K562 (cell line): ENCODE data around the gene CCDC88C. TPM values are rescaled to one million over a fixed set of nuclear protein-coding genes. Genes with fewer than 3 reads are reported as not detected.
A peak's percentile ranks its signal among the peaks of the same experiment; 100 is the strongest.

Source experiments
- ATAC-seq: fragments of 200-7000 bp; cut with Tn5 transposase; 3 replicates; pipeline ENCODE4 v1.9.1; 2020; ENCODE audit warnings: moderate library complexity
- BruUV-seq: library from RNA; stranded (reverse); fragments of 400-500 nt; replicated peaks from 2 replicates; lab custom pipeline; 2021; lab: Mats Ljungman, UMichigan
- CTCF ChIA-PET: fragments of 300-600 bp; formaldehyde crosslinking; extraction: SDS; loops from one replicate; lab custom pipeline; 2021; ENCODE audit warnings: low intra/inter-chr PET ratio; lab: Yijun Ruan, JAX
- POLR2A ChIA-PET: fragments of 300-600, 350-650 bp; sonication (Branson Sonifier 250); formaldehyde crosslinking; extraction: SDS; loops from one replicate; lab custom pipeline; 2021; ENCODE audit warnings: antibody characterized with exemption, inconsistent platforms; lab: Yijun Ruan, JAX
- DNase-seq, 4 experiments: peaks; one replicate each; pipeline versions ENCODE4 v3.0.0 to v3.0.0-alpha.2; 2011 to 2018; ENCODE audit warnings: low spot score in 3 of 4, mixed read lengths in 3 of 4; ENCODE audit errors: extremely low read depth in 1 of 4
- FAIRE-seq: peaks from 2 replicates; lab custom pipeline; 2011; peaks lifted over from hg19 to GRCh38; lab: Jason Lieb, UNC
- H2AFZ ChIP-seq: 2 replicates; pipeline ENCODE4 v1.6.0; 2011; ENCODE audit warnings: low read depth, low read length, control low read depth, inconsistent platforms
- H3K27ac ChIP-seq: fragments of 200-600 bp; 3 replicates; pipeline ENCODE4 v1.8.0; 2011; ENCODE audit warnings: low read depth, mild to moderate bottlenecking, control low read depth, inconsistent platforms, low read length, moderate library complexity, mixed read lengths; ENCODE audit errors: extremely low read depth
- H3K27me3 ChIP-seq, 2 experiments: fragments of 300-600 bp in 1 of 2; 2 replicates in 1 of 2; 3 replicates in 1 of 2; pipeline versions ENCODE4 v1.6.0 to v1.8.0; 2011; ENCODE audit warnings: inconsistent platforms in 2 of 2, low read length in 2 of 2, mild to moderate bottlenecking in 1 of 2, mixed read lengths in 1 of 2, moderate library complexity in 1 of 2; ENCODE audit not compliant: control insufficient read depth in 2 of 2, insufficient read depth in 2 of 2
- H3K36me3 ChIP-seq: fragments of 300-600 bp; 3 replicates; pipeline ENCODE4 v1.8.0; 2011; ENCODE audit warnings: mild to moderate bottlenecking, low read length, inconsistent platforms; ENCODE audit not compliant: control insufficient read depth, insufficient read depth
- H3K4me1 ChIP-seq, 2 experiments: fragments of 200-600 bp in 1 of 2; replicated peaks in 1 of 2; 2 replicates in 1 of 2; 3 replicates in 1 of 2; pipeline versions ENCODE4 v1.5.1 to v1.8.0; 2011; ENCODE audit warnings: inconsistent platforms in 2 of 2, low read length in 2 of 2, mild to moderate bottlenecking in 1 of 2, mixed read lengths in 1 of 2, moderate library complexity in 1 of 2; ENCODE audit not compliant: control insufficient read depth in 2 of 2, insufficient read depth in 2 of 2
- H3K4me2 ChIP-seq: 2 replicates; pipeline ENCODE4 v1.6.1; 2011; ENCODE audit warnings: low read length, control low read depth, inconsistent platforms, mixed read lengths; ENCODE audit not compliant: insufficient read depth
- H3K4me3 ChIP-seq: fragments of 200-600 bp; sonication (generic), shearing (Covaris generic); 2 replicates; pipeline ENCODE4 v1.5.1; 2016; ENCODE audit warnings: control low read depth, inconsistent platforms
- H3K79me2 ChIP-seq: fragments of 200-600 bp; 3 replicates; pipeline ENCODE4 v1.8.0; 2011; ENCODE audit warnings: low read length, inconsistent platforms; ENCODE audit not compliant: control insufficient read depth, insufficient read depth
- H3K9ac ChIP-seq, 2 experiments: 2 replicates each; pipeline versions ENCODE4 v1.6.0 to v1.6.1; 2011; ENCODE audit warnings: low read depth in 2 of 2, low read length in 2 of 2, control low read depth in 1 of 2, inconsistent platforms in 1 of 2, mild to moderate bottlenecking in 1 of 2, mixed read lengths in 1 of 2; ENCODE audit not compliant: insufficient read depth in 1 of 2
- H3K9me1 ChIP-seq: one replicate; pipeline ENCODE4 v1.6.0; 2011; ENCODE audit warnings: inconsistent platforms, mild to moderate bottlenecking, low read length, moderate library complexity; ENCODE audit not compliant: control insufficient read depth, insufficient read depth
- H3K9me3 ChIP-seq: replicated peaks from 2 replicates; pipeline ENCODE4 v1.5.1; 2011; ENCODE audit warnings: low read depth, low read length, inconsistent platforms; ENCODE audit not compliant: control insufficient read depth, insufficient read depth
- H4K20me1 ChIP-seq: replicated peaks from 2 replicates; pipeline ENCODE4 v1.6.1; 2011; ENCODE audit warnings: low read length, inconsistent platforms, mixed read lengths; ENCODE audit not compliant: control insufficient read depth, insufficient read depth
- HNRNPL ChIP-seq: fragments of 200-400 bp; formaldehyde crosslinking; IDR thresholded peaks from 2 replicates; pipeline ENCODE4 v1.6.1; 2017; ENCODE audit warnings: low read depth, mild to moderate bottlenecking, low read length
- MYC ChIP-seq, 2 experiments: fragments of 250-450 bp in 1 of 2; sonication (Bioruptor Pico) in 1 of 2; IDR thresholded peaks; 2 replicates each; pipeline versions ENCODE4 v1.5.1 to v1.6.1; 2012 to 2021; ENCODE audit warnings: low read depth in 2 of 2, borderline replicate concordance in 1 of 2, improper control_type of control experiment in 1 of 2, low read length in 1 of 2, mild to moderate bottlenecking in 1 of 2, moderate library complexity in 1 of 2
- NFATC3 ChIP-seq: fragments of 450-650 bp; IDR thresholded peaks from 2 replicates; pipeline ENCODE4 v1.6.1; 2017; ENCODE audit warnings: mild to moderate bottlenecking
- NR4A1 ChIP-seq, 2 experiments: fragments of 250-450 bp in 1 of 2; fragments of 450-650 bp in 1 of 2; sonication (Bioruptor Pico) in 1 of 2; IDR thresholded peaks; 2 replicates each; pipeline versions ENCODE4 v1.4.0 to v1.6.1; 2016 to 2020; ENCODE audit warnings: mild to moderate bottlenecking in 2 of 2, missing compliant biosample characterization in 1 of 2, missing genetic modification characterization in 1 of 2, moderate library complexity in 1 of 2
- PML ChIP-seq: IDR thresholded peaks from 2 replicates; pipeline ENCODE4 v1.6.1; 2012; ENCODE audit warnings: low read length, inconsistent platforms
- RFX7 ChIP-seq: fragments of 250-450 bp; sonication (Bioruptor Pico); IDR thresholded peaks from 2 replicates; pipeline ENCODE4 v1.5.1; 2021; ENCODE audit warnings: mild to moderate bottlenecking
- RNF2 ChIP-seq: sonication (generic); IDR thresholded peaks from 2 replicates; pipeline ENCODE4 v1.6.1; 2016
- SMARCA4 ChIP-seq: fragments of 450-650 bp; IDR thresholded peaks from 2 replicates; pipeline ENCODE4 v1.6.1; 2016
- TAF1 ChIP-seq: IDR thresholded peaks from 2 replicates; pipeline ENCODE4 v1.6.1; 2011; ENCODE audit warnings: mild to moderate bottlenecking, low read length, moderate library complexity; ENCODE audit not compliant: insufficient read depth, control insufficient read depth, severe bottlenecking; ENCODE audit errors: extremely low read depth
- WGBS: fragments of 100-300 bp; shearing (Covaris generic); methylation state at CpG from one replicate; pipeline ENCODE4 v1.1.6; 2016; ENCODE audit warnings: low coverage, mixed read lengths; ENCODE audit not compliant: insufficient coverage; ENCODE audit errors: missing lambda C conversion rate; 5-methylcytosine and 5-hydroxymethylcytosine counted together
- in situ Hi-C: fragments of 300-500 bp; cut with MboI; formaldehyde crosslinking; loops from 4 replicates; pipeline ENCODE4 v1.15.0; 2018; ENCODE audit warnings: inconsistent platforms, mixed read lengths
- intact Hi-C: fragments of 100-400 bp; cut with micrococcal nuclease; formaldehyde crosslinking; loops from 2 replicates; pipeline ENCODE4 v1.14.2; 2022
- polyA plus RNA-seq, 8 experiments: library from polyadenylated mRNA; depleted of rRNA in 4 of 8; stranded (reverse) in 5 of 8; unstranded in 3 of 8; fragments of >200 nt; fragmentation: Nextera tagmentation in 2 of 8; fragmentation: Illumina TruSeq in 1 of 8; extraction: Ambion mirVana in 2 of 8; extraction: Trizol in 1 of 8; gene quantifications; 2 replicates each; pipeline versions ENCODE4 v1.2.1 to v1.2.3, GENCODE V29; 2011 to 2014; ENCODE audit warnings: inconsistent platforms in 1 of 8, missing spikeins in 1 of 8
- total RNA-seq, 7 experiments: library from RNA; depleted of rRNA in 6 of 7; stranded (reverse); fragments of >200 nt in 6 of 7; fragmentation: Illumina TruSeq in 2 of 7; extraction: Trizol in 2 of 7; gene quantifications; 2 replicates each; pipeline versions ENCODE4 v1.2.1 to v1.2.3, GENCODE V29; 2011 to 2021; ENCODE audit warnings: low replicate concordance in 1 of 7
- TF ChIP-seq, protein P1 (sequence below): fragments of 250-450 bp; sonication (Bioruptor Pico); IDR thresholded peaks from 2 replicates; pipeline ENCODE4 v1.8.0; 2021; ENCODE audit warnings: borderline replicate concordance, mild to moderate bottlenecking, moderate library complexity; ENCODE audit not compliant: poor library complexity, severe bottlenecking
- TF ChIP-seq, protein P2 (sequence below): sonication (generic); formaldehyde crosslinking; IDR thresholded peaks from 2 replicates; pipeline ENCODE4 v1.8.1; 2022; ENCODE audit warnings: missing genetic modification reagents
- TF ChIP-seq, protein P3 (sequence below): sonication (generic); formaldehyde crosslinking; IDR thresholded peaks from 2 replicates; pipeline ENCODE4 v1.9.0; 2022; ENCODE audit warnings: mild to moderate bottlenecking, missing genetic modification reagents

Gene CCDC88C
- total and polyA plus RNA-seq, 9 of the 15 experiments (the other 6 are each of a cell fraction or from before 2014, with no cell fraction given) = 0.62 to 22.5 (median 10.7) TPM

DNA sequence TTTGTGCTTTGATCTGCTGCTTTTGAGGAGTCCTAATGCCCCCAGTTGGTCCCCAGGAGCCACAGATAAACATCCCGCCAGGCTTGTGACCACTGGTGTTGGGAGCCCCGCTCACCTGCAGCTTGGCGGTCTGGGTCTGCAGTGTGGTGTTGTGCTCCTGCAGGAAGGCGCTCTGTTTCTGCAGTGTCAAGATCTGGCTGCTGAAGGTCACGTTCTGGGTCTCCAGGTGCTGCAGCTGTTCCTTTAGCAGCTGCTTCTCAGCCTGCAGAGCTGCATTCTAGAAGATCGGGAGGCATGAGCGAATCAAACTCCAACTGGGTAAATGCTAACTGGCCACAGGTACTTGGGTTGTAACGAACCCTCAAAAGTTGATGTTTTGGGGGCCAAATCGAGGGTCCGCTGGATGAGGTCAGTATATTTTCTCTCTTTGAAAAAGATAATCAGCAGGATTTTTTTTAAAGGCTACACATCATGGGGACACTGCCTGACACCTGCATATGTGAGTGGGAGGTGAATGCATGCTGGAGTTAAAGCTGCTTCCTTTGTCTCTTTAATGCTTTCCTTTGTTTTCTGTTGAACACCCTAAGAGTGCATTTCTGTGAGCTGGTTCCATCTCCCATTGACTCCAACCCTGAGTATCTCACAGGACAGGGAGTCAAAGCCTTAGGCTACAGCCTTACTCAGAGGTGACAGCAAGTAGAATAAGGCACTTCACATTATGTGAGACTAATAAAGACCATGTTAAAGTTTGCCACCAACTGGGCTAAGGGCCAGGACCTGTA, 111.8 kb downstream of the CCDC88C start:
- Histone ChIP-seq H3K9me1 (no peaks in the 10 kb centered on the region), H3K36me3 (peaks cover 61% of the 10 kb centered on the region; the same call in 2 of the 3 replicates), H3K27me3 (no peaks in the 10 kb centered on the region), H2AFZ (no peak overlapping the region), H3K27ac (no peak overlapping the region), H3K4me3 (no peak overlapping the region), H3K4me1 (peaks cover 4 to 15% of the 10 kb centered on the region in 2 experiments; a peak in 2 of 5 replicates), H3K9ac (peak overlapping the region in 1 of 2 experiments; percentile 36; a peak in 1 of 4 replicates), H3K4me2 (no peak overlapping the region), H3K79me2 (no peaks in the 10 kb centered on the region), H3K9me3 (no peaks in the 10 kb centered on the region), H4K20me1 (no peaks in the 10 kb centered on the region)
- in situ Hi-C loops (no loop called here), intact Hi-C loops (no loop called here)
- ATAC-seq (no peak), DNase-seq (no peak), FAIRE-seq (no peak)
- TF ChIP-seq NFATC3 (no peak), MYC (IDR thresholded peaks at IDR 0.05; ENCODE audit: low read depth, low read length) (no peak), MYC (CRISPR knock-in tag; IDR thresholded peaks at IDR 0.05; ENCODE audit: borderline replicate concordance, low read depth) (no peak), SMARCA4 (no peak), HNRNPL (no peak)
- ChIA-PET CTCF (no interaction called here), POLR2A (no interaction called here)
- no TSS peak for BruUV-seq
- 91% methylated on average over 7 of the region's 10 CpGs for WGBS

DNA sequence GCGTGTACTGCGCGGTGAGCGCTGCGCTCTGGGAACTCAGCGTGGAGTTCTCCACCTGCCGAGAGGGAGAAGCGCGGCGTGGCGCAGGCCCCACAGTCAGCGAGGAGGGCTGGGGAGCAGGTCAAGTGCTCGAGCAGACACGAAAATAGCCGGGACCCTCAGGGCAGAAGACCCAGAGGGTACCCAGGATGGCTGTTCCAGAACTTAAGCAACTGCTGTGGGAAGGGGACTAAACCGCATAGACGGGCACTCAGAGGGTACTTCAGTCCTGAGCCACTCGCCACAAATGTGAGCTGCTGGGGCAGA, 113.7 kb downstream of the CCDC88C start:
- BruUV-seq = no TSS peak
- Histone ChIP-seq H3K4me2 (no peak overlapping the region), H3K27me3 (no peaks in the 10 kb centered on the region), H3K4me1 (peaks cover 4 to 15% of the 10 kb centered on the region in 2 experiments; a peak in 2 of 5 replicates), H3K9me3 (no peaks in the 10 kb centered on the region), H3K9ac (peak overlapping the region in 1 of 2 experiments; percentile 58; a peak in 1 of 4 replicates), H3K9me1 (no peaks in the 10 kb centered on the region), H4K20me1 (no peaks in the 10 kb centered on the region), H2AFZ (no peak overlapping the region), H3K79me2 (no peaks in the 10 kb centered on the region), H3K36me3 (peaks cover 66% of the 10 kb centered on the region; the same call in 2 of the 3 replicates), H3K27ac (no peak overlapping the region), H3K4me3 (no peak overlapping the region)
- in situ Hi-C loops = no loop called here
- intact Hi-C loops = no loop called here
- ChIA-PET POLR2A (interaction anchor here (0.5 kb wide), 1 partner anchor 134 kb away, joined by 3 read pairs; no protein-coding TSS in a partner anchor), CTCF (no interaction called here)
- 81% methylated on average over 11 of the region's 18 CpGs for WGBS
- ATAC-seq = no peak
- no peak for DNase-seq
- no peak for FAIRE-seq
- TF ChIP-seq RFX7 (CRISPR knock-in tag) (no peak), PML (no peak), NR4A1 (CRISPR knock-in tag; IDR thresholded peaks at IDR 0.05) (no peak), NR4A1 (tag; IDR thresholded peaks at IDR 0.05) (no peak), RNF2 (no peak), TAF1 (no peak)
- TF ChIP-seq, protein P1, sequence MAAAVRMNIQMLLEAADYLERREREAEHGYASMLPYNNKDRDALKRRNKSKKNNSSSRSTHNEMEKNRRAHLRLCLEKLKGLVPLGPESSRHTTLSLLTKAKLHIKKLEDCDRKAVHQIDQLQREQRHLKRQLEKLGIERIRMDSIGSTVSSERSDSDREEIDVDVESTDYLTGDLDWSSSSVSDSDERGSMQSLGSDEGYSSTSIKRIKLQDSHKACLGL (CRISPR knock-in tag) = no peak
- TF ChIP-seq, protein P2, sequence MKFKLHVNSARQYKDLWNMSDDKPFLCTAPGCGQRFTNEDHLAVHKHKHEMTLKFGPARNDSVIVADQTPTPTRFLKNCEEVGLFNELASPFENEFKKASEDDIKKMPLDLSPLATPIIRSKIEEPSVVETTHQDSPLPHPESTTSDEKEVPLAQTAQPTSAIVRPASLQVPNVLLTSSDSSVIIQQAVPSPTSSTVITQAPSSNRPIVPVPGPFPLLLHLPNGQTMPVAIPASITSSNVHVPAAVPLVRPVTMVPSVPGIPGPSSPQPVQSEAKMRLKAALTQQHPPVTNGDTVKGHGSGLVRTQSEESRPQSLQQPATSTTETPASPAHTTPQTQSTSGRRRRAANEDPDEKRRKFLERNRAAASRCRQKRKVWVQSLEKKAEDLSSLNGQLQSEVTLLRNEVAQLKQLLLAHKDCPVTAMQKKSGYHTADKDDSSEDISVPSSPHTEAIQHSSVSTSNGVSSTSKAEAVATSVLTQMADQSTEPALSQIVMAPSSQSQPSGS (CRISPR knock-in tag) = no peak
- TF ChIP-seq, protein P3, sequence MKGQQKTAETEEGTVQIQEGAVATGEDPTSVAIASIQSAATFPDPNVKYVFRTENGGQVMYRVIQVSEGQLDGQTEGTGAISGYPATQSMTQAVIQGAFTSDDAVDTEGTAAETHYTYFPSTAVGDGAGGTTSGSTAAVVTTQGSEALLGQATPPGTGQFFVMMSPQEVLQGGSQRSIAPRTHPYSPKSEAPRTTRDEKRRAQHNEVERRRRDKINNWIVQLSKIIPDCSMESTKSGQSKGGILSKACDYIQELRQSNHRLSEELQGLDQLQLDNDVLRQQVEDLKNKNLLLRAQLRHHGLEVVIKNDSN (CRISPR knock-in tag) = no peak
